IPS DF 6.9 (cell line): ENCODE measurements around the gene OLFM4.

Experiments
- DNase-seq: peaks from one replicate; pipeline ENCODE4 v3.0.0-alpha.2; 2013; ENCODE audit warnings: low read depth, low spot score
- H3K27ac ChIP-seq: one replicate; pipeline ENCODE4 v1.5.1; 2013; ENCODE audit warnings: low read length, control low read depth
- H3K27me3 ChIP-seq: 2 replicates; pipeline ENCODE4 v1.6.1; 2013; ENCODE audit warnings: mild to moderate bottlenecking, low read length; ENCODE audit not compliant: control insufficient read depth, insufficient read depth
- H3K36me3 ChIP-seq: 2 replicates; pipeline ENCODE4 v1.6.1; 2013; ENCODE audit warnings: low read length; ENCODE audit not compliant: control insufficient read depth, insufficient read depth
- H3K4me1 ChIP-seq: 2 replicates; pipeline ENCODE4 v1.6.1; 2013; ENCODE audit warnings: low read length; ENCODE audit not compliant: control insufficient read depth, insufficient read depth
- H3K4me3 ChIP-seq: 2 replicates; pipeline ENCODE4 v1.5.1; 2013; ENCODE audit warnings: mild to moderate bottlenecking, low read length
- H3K9me3 ChIP-seq: 2 replicates; pipeline ENCODE4 v1.6.1; 2013; ENCODE audit warnings: low read length, inconsistent platforms; ENCODE audit not compliant: control insufficient read depth, insufficient read depth
- WGBS: extraction: QIAGEN DNeasy Blood & Tissue Kit; methylation state at CpG from one replicate; pipeline ENCODE4 v1.1.7; 2013; ENCODE audit warnings: mixed read lengths, missing lambda C conversion rate; ENCODE audit not compliant: insufficient read length, insufficient coverage; 5-methylcytosine and 5-hydroxymethylcytosine counted together

OLFM4 gene

GRCh38 chr13:53066411-53066810 is 37.8 kb downstream of the OLFM4 start:
- no peak overlapping the region for H3K4me3 ChIP-seq
- H3K27ac ChIP-seq: no peak overlapping the region
- H3K9me3 ChIP-seq: no peaks in the 10 kb centered on the region
- no peaks in the 10 kb centered on the region for H3K36me3 ChIP-seq
- no CpG with 5 or more reads among the region's 2 CpGs for WGBS
- no peaks in the 10 kb centered on the region for H3K27me3 ChIP-seq
- DNase-seq: no peak
- no peaks in the 10 kb centered on the region for H3K4me1 ChIP-seq

DNA sequence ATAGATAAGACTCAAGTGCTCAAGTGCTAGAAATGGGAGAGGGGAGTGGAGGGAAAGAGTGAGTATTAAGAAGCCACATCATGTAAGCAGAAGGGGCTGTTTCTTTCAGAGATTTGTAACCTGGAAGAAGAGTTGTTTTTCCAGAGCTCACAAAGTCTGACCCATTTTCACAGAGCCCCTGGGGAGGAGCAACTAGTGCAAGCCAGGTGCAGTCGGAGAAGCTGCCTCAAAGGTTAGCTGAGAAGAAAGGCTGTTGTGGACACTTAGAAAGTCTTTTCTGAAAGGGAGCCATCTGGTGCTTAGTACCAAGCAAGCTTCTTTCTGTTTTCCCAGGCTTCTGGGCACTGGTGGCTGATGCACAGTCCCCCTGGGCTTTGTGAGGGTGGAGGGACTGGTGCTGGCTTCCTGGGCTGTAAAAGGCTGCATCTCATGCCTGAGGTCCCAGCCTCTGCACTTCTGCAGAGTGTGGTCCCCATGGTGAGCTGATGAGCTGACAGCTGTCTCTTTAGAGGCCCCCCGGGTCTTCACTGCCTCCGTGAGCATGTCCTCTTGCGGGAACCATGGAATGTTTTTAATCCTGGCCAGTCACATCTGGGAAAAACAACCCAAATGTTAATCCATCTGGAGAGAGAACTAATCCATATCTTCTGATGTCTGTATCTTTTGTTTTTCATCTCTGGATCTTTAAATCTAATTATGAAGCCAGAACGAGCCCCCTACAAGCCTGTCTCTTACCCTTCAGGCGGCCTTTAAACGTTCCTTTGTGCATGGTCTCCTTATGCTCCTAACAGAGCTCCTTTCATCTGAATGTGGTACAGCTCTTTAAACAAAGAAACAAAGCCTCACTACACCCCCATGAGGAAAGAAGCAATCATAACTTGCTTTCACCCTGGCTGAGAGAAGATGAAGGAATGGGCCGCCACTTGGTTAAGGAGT is 40.2 kb downstream of the OLFM4 start:
- Histone ChIP-seq H3K4me3 (no peak overlapping the region), H3K27ac (no peak overlapping the region), H3K36me3 (no peaks in the 10 kb centered on the region), H3K9me3 (no peaks in the 10 kb centered on the region), H3K27me3 (no peaks in the 10 kb centered on the region), H3K4me1 (no peaks in the 10 kb centered on the region)
- no peak for DNase-seq
- no CpG with 5 or more reads among the region's 8 CpGs for WGBS

- no peaks in the 10 kb centered on the region for H3K4me1 ChIP-seq
- DNase-seq: no peak
- WGBS: no CpG with 5 or more reads among the region's 4 CpGs
These were observed 41.2 kb downstream of the OLFM4 start for GRCh38 chr13:53069800-53070199.

DNA sequence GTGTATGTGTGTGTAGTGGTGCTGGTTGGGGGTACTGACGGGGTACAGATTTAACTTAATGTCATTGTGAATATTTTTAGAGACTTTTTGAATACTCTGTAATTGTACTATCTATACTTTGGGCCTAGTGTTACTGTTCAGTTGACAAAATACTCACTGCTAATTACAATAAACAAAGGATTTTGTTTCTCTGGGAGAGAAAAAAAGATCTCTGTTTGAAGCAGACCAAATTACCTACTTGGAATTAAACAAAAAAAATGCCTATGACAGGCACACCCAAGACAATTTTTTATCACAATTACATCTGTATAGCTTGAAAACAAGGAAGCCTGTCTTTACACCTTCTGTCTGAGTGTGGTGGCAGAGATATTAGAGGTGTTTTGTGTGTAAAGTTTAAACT is 45.1 kb downstream of the OLFM4 start:
- Histone ChIP-seq H3K4me3 (no peak overlapping the region), H3K27me3 (no peaks in the 10 kb centered on the region), H3K36me3 (no peaks in the 10 kb centered on the region), H3K4me1 (no peaks in the 10 kb centered on the region), H3K27ac (no peak overlapping the region), H3K9me3 (no peaks in the 10 kb centered on the region)
- no CpG with 5 or more reads among the region's 1 CpG for WGBS
- DNase-seq: no peak

More at GRCh38 chr13:53069800-53070199, 41.2 kb downstream of the OLFM4 start:
- Histone ChIP-seq H3K36me3 (no peaks in the 10 kb centered on the region), H3K27me3 (no peaks in the 10 kb centered on the region), H3K4me3 (no peak overlapping the region), H3K9me3 (no peaks in the 10 kb centered on the region), H3K27ac (no peak overlapping the region)

GRCh38 chr13:53074114-53074513 is 45.5 kb downstream of the OLFM4 start:
- no peaks in the 10 kb centered on the region for H3K9me3 ChIP-seq
- no peaks in the 10 kb centered on the region for H3K27me3 ChIP-seq
- WGBS: no CpG with 5 or more reads among the region's 5 CpGs
- H3K36me3 ChIP-seq: no peaks in the 10 kb centered on the region
- no peak for DNase-seq
- H3K4me1 ChIP-seq: no peaks in the 10 kb centered on the region
- no peak overlapping the region for H3K4me3 ChIP-seq
- H3K27ac ChIP-seq: no peak overlapping the region

DNA sequence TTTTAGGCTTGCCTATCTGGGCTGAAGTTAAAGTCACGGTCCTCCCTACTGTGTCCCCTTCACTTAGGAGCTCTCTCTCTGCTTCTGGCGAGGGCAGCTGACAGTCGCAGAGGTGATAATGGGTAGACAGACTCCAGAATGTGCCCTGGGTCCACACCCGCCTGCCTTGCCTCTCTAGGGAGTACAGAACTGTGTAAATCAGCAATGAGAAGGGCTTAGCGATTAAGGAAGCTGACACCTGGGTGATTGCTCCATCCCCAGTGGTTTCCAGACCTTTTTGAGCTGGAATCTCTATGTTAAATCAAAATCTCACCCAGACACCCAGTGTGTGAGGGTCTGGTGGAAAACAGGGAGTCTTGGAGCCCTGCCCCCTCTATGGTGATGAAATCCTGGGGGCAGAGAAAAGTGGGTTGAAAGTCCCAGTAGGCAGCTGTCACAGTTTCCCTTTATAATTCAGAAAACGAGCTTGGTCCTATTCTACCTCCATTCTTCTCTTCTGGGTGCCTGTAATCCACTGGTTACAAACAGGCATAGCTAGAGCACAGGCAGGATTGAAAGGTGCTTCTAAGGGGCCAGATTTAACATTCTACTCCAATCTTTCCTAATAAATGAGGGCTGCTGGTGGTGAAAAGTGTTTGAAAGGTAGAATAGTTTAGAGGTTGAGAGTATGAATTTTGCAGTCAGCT is 46.9 kb downstream of the OLFM4 start:
- no peaks in the 10 kb centered on the region for H3K9me3 ChIP-seq
- no peak overlapping the region for H3K4me3 ChIP-seq
- H3K36me3 ChIP-seq: no peaks in the 10 kb centered on the region
- DNase-seq: no peak
- WGBS: no CpG with 5 or more reads among the region's 6 CpGs
- H3K27me3 ChIP-seq: no peaks in the 10 kb centered on the region
- H3K4me1 ChIP-seq: no peaks in the 10 kb centered on the region
- no peak overlapping the region for H3K27ac ChIP-seq

- no CpG with 5 or more reads among the region's 8 CpGs for WGBS
- no peaks in the 10 kb centered on the region for H3K36me3 ChIP-seq
- DNase-seq: no peak
These were observed 51.1 kb downstream of the OLFM4 start for GRCh38 chr13:53079691-53080090.

GRCh38 chr13:53088871-53089270 is 60.3 kb downstream of the OLFM4 start:
- no peak overlapping the region for H3K27ac ChIP-seq
- no peaks in the 10 kb centered on the region for H3K27me3 ChIP-seq
- H3K9me3 ChIP-seq: no peaks in the 10 kb centered on the region
- no CpG with 5 or more reads among the region's 3 CpGs for WGBS
- no peaks in the 10 kb centered on the region for H3K36me3 ChIP-seq
- DNase-seq: no peak
- H3K4me1 ChIP-seq: no peaks in the 10 kb centered on the region
- H3K4me3 ChIP-seq: no peak overlapping the region

More at GRCh38 chr13:53079691-53080090, 51.1 kb downstream of the OLFM4 start:
- Histone ChIP-seq H3K4me1 (no peaks in the 10 kb centered on the region), H3K27me3 (no peaks in the 10 kb centered on the region; the same call in 1 of the 2 replicates), H3K4me3 (no peak overlapping the region), H3K9me3 (no peaks in the 10 kb centered on the region), H3K27ac (no peak overlapping the region)

GRCh38 chr13:53089951-53090350 is 61.3 kb downstream of the OLFM4 start:
- no peak for DNase-seq
- no peaks in the 10 kb centered on the region for H3K4me1 ChIP-seq
- H3K36me3 ChIP-seq: no peaks in the 10 kb centered on the region
- no peak overlapping the region for H3K27ac ChIP-seq
- WGBS: no CpG with 5 or more reads among the region's 1 CpG
- no peak overlapping the region for H3K4me3 ChIP-seq
- H3K9me3 ChIP-seq: no peaks in the 10 kb centered on the region
- no peaks in the 10 kb centered on the region for H3K27me3 ChIP-seq

- Histone ChIP-seq H3K9me3 (no peaks in the 10 kb centered on the region), H3K27ac (no peak overlapping the region), H3K36me3 (no peaks in the 10 kb centered on the region), H3K4me1 (no peaks in the 10 kb centered on the region), H3K27me3 (no peaks in the 10 kb centered on the region), H3K4me3 (no peak overlapping the region)
- no peak for DNase-seq
- WGBS: no CpG with 5 or more reads among the region's 3 CpGs
These were observed 61.8 kb downstream of the OLFM4 start for GRCh38 chr13:53090461-53090860.
